ENCODE measurements around the gene CDH4.
"Not testable (repeated sequence)": the region's sequence is repeated elsewhere in the genome, so short reads cannot be mapped to it uniquely, and the experiment has no call there.

The CDH4 gene

GRCh38 chr20:61963885-61964674 lies 712.0 kb downstream of the CDH4 start:
- no peak for DNase-seq

GRCh38 chr20:61964675-61965605 lies 712.9 kb downstream of the CDH4 start:
- no peak for DNase-seq

GRCh38 chr20:61965606-61966491 lies 713.8 kb downstream of the CDH4 start:
- DNase-seq = no peak

- DNase-seq = no peak
These were observed 714.6 kb downstream of the CDH4 start for GRCh38 chr20:61966492-61967244.

- no peak for DNase-seq
These were observed 715.2 kb downstream of the CDH4 start for GRCh38 chr20:61967300-61967699.

GRCh38 chr20:61968036-61968810 lies 716.2 kb downstream of the CDH4 start:
- DNase-seq = no peak

GRCh38 chr20:61968932-61969331 lies 716.9 kb downstream of the CDH4 start:
- DNase-seq = no peak

- no peak for DNase-seq
These were observed 717.7 kb downstream of the CDH4 start for GRCh38 chr20:61969806-61970205.

GRCh38 chr20:61970357-61970756 lies 718.3 kb downstream of the CDH4 start:
- DNase-seq = no peak

GRCh38 chr20:61971595-61971994 lies 719.5 kb downstream of the CDH4 start:
- not testable (repeated sequence) for DNase-seq

- no peak for DNase-seq
These were observed 720.8 kb downstream of the CDH4 start for GRCh38 chr20:61972636-61973508.

GRCh38 chr20:61973515-61974356 lies 721.7 kb downstream of the CDH4 start:
- DNase-seq = no peak

GRCh38 chr20:61974357-61974665 lies 722.2 kb downstream of the CDH4 start:
- DNase-seq = no peak

- DNase-seq = no peak
These were observed 723.5 kb downstream of the CDH4 start for GRCh38 chr20:61975407-61976129.

- no peak for DNase-seq
These were observed 724.2 kb downstream of the CDH4 start for GRCh38 chr20:61976263-61976643.

- no peak for DNase-seq
These were observed 724.8 kb downstream of the CDH4 start for GRCh38 chr20:61976644-61977418.

GRCh38 chr20:61977419-61977786 lies 725.3 kb downstream of the CDH4 start:
- DNase-seq = no peak

- DNase-seq = no peak
These were observed 726.4 kb downstream of the CDH4 start for GRCh38 chr20:61978491-61978890.
